Esophagus muscularis mucosa (tissue), 4 donors: ENCODE results near the gene CYP17A1. TPM values are rescaled to one million over a fixed set of nuclear protein-coding genes. Genes with fewer than 3 reads are reported as not detected.

Experiments used
- DNase-seq: peaks from one replicate; pipeline ENCODE4 v3.0.0-alpha.2; 2017; ENCODE audit errors: extremely low spot score
- H3K27ac ChIP-seq, 4 donors: fragments of 200-600 bp; sonication (generic); replicated peaks in 1 of 4; 1 replicate in 3 of 4; 2 replicates in 1 of 4; pipeline ENCODE4 v1.5.1; 2016 to 2019; ENCODE audit warnings: mild to moderate bottlenecking in 1 of 4
- H3K27me3 ChIP-seq, 4 donors: fragments of 200-600 bp; sonication (generic); one replicate each; pipeline versions ENCODE4 v1.5.1 to v1.6.0; 2016 to 2019
- H3K36me3 ChIP-seq, 4 donors: fragments of 200-600 bp; sonication (generic); one replicate each; pipeline ENCODE4 v1.5.1; 2016 to 2019
- H3K4me1 ChIP-seq, 4 donors: fragments of 200-600 bp; sonication (generic); one replicate each; pipeline ENCODE4 v1.5.1; 2016 to 2019
- H3K4me3 ChIP-seq, 4 donors: fragments of 200-600 bp; sonication (generic); 1 replicate in 2 of 4; 2 replicates in 2 of 4; pipeline ENCODE4 v1.5.1; 2016 to 2019; ENCODE audit warnings: mild to moderate bottlenecking in 4 of 4, moderate library complexity in 1 of 4
- H3K9me3 ChIP-seq, 4 donors: fragments of 200-600 bp; sonication (generic); 1 replicate in 3 of 4; 2 replicates in 1 of 4; pipeline ENCODE4 v1.5.1; 2016 to 2019
- EP300 ChIP-seq: sonication (generic); formaldehyde crosslinking; IDR thresholded peaks from one replicate; pipeline ENCODE4 v1.6.1; 2017; ENCODE audit warnings: antibody characterized with exemption
- POLR2A ChIP-seq: fragments of 450-650 bp; IDR thresholded peaks from one replicate; pipeline ENCODE4 v1.6.1; 2017; ENCODE audit warnings: antibody characterized with exemption, moderate library complexity, mild to moderate bottlenecking, low read depth
- POLR2AphosphoS5 ChIP-seq, 2 donors: sonication (generic); formaldehyde crosslinking; IDR thresholded peaks; one replicate each; pipeline ENCODE4 v1.6.1; 2017; ENCODE audit warnings: antibody characterized with exemption in 2 of 2
- WGBS: methylation state at CpG from one replicate; pipeline ENCODE4 v1.1.5; 2018; 5-methylcytosine and 5-hydroxymethylcytosine counted together
- intact Hi-C: fragments of 100-400 bp; cut with DNase I; formaldehyde crosslinking; loops from one replicate; pipeline ENCODE4 v1.15.1; 2023
- total RNA-seq, 4 donors: library from RNA; depleted of rRNA; stranded (reverse); fragments of >200 nt; gene quantifications; one replicate each; pipeline versions ENCODE4 v1.1.0 to v1.2.1, GENCODE V29; 2016
- TF ChIP-seq, protein P1 (sequence below), 3 experiments: fragments of 200-600 bp in 2 of 3; fragments of 450-650 bp in 1 of 3; sonication (generic) in 2 of 3; IDR thresholded peaks; one replicate each; pipeline ENCODE4 v1.5.1; 2017 to 2019; ENCODE audit warnings: antibody characterized with exemption in 3 of 3, mild to moderate bottlenecking in 2 of 3, moderate library complexity in 1 of 3

Gene CYP17A1
- total RNA-seq, 4 donors from 2014 or later, result not detected

GRCh38 chr10:102795453-102796406 lies 41.5 kb downstream of the CYP17A1 start:
- no peak for DNase-seq
- H3K27ac ChIP-seq, result peak overlapping the region; percentile 82 to 90 (median 86)
- H3K4me3 ChIP-seq, result peak overlapping the region in 1 of 4 donors; percentile 5
- no peaks in the 10 kb centered on the region for H3K27me3 ChIP-seq
- H3K9me3 ChIP-seq, result no peaks in the 10 kb centered on the region
- intact Hi-C loops, result no loop called here
- TF ChIP-seq, protein P1, sequence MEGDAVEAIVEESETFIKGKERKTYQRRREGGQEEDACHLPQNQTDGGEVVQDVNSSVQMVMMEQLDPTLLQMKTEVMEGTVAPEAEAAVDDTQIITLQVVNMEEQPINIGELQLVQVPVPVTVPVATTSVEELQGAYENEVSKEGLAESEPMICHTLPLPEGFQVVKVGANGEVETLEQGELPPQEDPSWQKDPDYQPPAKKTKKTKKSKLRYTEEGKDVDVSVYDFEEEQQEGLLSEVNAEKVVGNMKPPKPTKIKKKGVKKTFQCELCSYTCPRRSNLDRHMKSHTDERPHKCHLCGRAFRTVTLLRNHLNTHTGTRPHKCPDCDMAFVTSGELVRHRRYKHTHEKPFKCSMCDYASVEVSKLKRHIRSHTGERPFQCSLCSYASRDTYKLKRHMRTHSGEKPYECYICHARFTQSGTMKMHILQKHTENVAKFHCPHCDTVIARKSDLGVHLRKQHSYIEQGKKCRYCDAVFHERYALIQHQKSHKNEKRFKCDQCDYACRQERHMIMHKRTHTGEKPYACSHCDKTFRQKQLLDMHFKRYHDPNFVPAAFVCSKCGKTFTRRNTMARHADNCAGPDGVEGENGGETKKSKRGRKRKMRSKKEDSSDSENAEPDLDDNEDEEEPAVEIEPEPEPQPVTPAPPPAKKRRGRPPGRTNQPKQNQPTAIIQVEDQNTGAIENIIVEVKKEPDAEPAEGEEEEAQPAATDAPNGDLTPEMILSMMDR (IDR thresholded peaks at IDR 0.05), result no peak
- TF ChIP-seq POLR2A, result peak; percentile 43
- peaks cover 5 to 28% (median 15%) of the 10 kb centered on the region in 4 donors for H3K36me3 ChIP-seq
- H3K4me1 ChIP-seq, result peaks cover 93 to 100% (median 100%) of the 10 kb centered on the region in 4 donors
- WGBS, result 58% methylated on average over 15 of the region's 15 CpGs

DNA sequence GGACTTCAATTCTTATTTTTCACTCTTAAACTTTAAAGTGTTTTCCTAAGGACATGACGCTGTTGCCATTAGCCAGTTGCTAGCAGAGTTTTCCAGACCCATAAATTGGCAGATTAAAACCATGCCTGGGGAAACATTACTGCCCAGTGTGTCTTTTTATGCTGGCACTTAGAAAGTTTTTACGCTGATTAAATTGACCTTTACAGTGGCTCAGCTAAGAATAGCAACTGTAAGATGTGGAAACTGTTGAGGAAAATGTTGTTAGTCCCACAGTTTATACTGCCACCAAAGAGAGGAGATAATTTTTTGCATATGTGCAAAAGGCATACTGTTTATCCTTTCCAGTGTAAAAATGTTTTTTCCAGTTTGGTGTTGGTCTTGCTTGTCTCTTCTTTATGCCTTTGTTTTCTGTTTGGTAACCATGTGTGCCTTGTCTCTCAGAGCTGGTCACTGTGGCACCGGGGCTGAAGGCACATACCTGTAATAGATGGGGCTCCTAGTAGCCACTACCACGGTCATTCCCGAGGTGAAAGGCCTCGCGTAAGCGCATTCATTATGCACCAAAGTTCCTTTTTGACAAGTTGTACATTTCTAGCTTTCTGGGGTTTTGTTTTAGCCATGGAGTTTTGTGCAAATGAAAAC lies 45.3 kb downstream of the CYP17A1 start:
- peak overlapping the region; percentile 59 to 90 (median 75) for H3K27ac ChIP-seq
- intact Hi-C loops, result no loop called here

GRCh38 chr10:102785818-102786217 lies 51.4 kb downstream of the CYP17A1 start:
- WGBS, result 51% methylated on average over 2 of the region's 2 CpGs

More for the DNA sequence above, 45.3 kb downstream of the CYP17A1 start:
- no peak for TF ChIP-seq EP300
- no peak for TF ChIP-seq POLR2AphosphoS5 (IDR thresholded peaks at IDR 0.05)
- TF ChIP-seq, protein P1 (IDR thresholded peaks at IDR 0.05), result no peak
- TF ChIP-seq POLR2A, result no peak
- Histone ChIP-seq H3K36me3 (peaks cover 0 to 3% (median 0%) of the 10 kb centered on the region in 4 donors), H3K9me3 (no peaks in the 10 kb centered on the region), H3K4me3 (no peak overlapping the region), H3K27me3 (no peaks in the 10 kb centered on the region), H3K4me1 (peaks cover 71 to 87% (median 78%) of the 10 kb centered on the region in 4 donors)
- 72% methylated on average over 8 of the region's 8 CpGs for WGBS
- DNase-seq, result no peak

DNA sequence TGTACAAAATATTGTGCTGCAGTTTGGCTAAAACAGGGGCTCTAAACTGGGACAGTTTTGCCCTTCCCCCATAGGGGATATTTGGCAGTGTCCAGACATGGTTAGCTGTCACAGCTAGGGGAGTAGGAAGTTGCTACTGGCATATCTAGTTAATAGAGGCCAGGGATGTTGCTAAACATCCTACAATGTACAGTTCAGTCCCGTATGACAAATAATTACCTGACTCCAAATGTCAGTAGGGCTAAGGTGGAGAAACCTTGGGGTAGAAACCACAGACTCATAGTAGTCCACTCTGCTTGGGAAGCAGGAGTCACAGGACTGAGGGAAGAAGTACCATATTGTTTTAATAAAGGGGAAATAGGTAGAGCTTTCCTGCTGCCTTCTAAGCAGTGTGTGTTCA lies 53.6 kb downstream of the CYP17A1 start:
- no peaks in the 10 kb centered on the region for H3K27me3 ChIP-seq
- peak overlapping the region; percentile 89 to 94 (median 92) for H3K27ac ChIP-seq
- peak overlapping the region in 3 of 4 donors; percentile 13 to 30 (median 18) for H3K4me3 ChIP-seq
- no peaks in the 10 kb centered on the region for H3K9me3 ChIP-seq
- DNase-seq, result no peak
- WGBS, result 20% methylated on average over 1 of the region's 1 CpG
- H3K4me1 ChIP-seq, result peaks cover 86 to 96% (median 95%) of the 10 kb centered on the region in 4 donors
- TF ChIP-seq, protein P1 (IDR thresholded peaks at IDR 0.05), result no peak
- TF ChIP-seq POLR2AphosphoS5 (IDR thresholded peaks at IDR 0.05) (no peak), EP300 (no peak), POLR2A (no peak)
- H3K36me3 ChIP-seq, result no peaks in the 10 kb centered on the region
- intact Hi-C loops, result no loop called here

More at GRCh38 chr10:102785818-102786217, 51.4 kb downstream of the CYP17A1 start:
- Histone ChIP-seq H3K4me3 (no peak overlapping the region), H3K27ac (peak overlapping the region; percentile 89 to 94 (median 92)), H3K27me3 (no peaks in the 10 kb centered on the region), H3K36me3 (peaks cover 0 to 2% (median 0%) of the 10 kb centered on the region in 4 donors), H3K4me1 (peaks cover 72 to 85% (median 78%) of the 10 kb centered on the region in 4 donors), H3K9me3 (no peaks in the 10 kb centered on the region)
- TF ChIP-seq POLR2AphosphoS5 (IDR thresholded peaks at IDR 0.05), result peak; percentile 37 to 46
- TF ChIP-seq POLR2A, result no peak
- intact Hi-C loops, result no loop called here
- no peak for DNase-seq
